ENCODE measurements around the gene TPRA1.

- TF ChIP-seq CTCF (IDR thresholded peaks at IDR 0.05) (no peak), POLR2A (IDR thresholded peaks at IDR 0.05) (no peak), POLR2AphosphoS5 (IDR thresholded peaks at IDR 0.05; ENCODE audit: insufficient read depth in 1 of 2, low read depth in 1 of 2) (no peak)
Observed at GRCh38 chr3:127534161-127534451, 56.4 kb downstream of the TPRA1 start.
